Measurements from ENCODE around the gene FBXO8. TPM values are rescaled to one million over a fixed set of nuclear protein-coding genes. Genes with fewer than 3 reads are reported as not detected.

The FBXO8 gene
- total RNA-seq, 1 experiment from 2014 or later: 11.7 TPM

- ChIA-PET POLR2A (ENCODE audit: low non-redundant PET) (no interaction called here), CTCF (no interaction called here)
- Histone ChIP-seq H3K27me3 (replicated peaks; ENCODE audit: insufficient read depth, low read depth, low read length, poor library complexity) (no peaks in the 10 kb centered on the region), H3K4me3 (ENCODE audit: low read depth, low read length, poor library complexity, severe bottlenecking) (no peak overlapping the region), H3K9me3 (ENCODE audit: low read depth, low read length, poor library complexity, severe bottlenecking) (no peaks in the 10 kb centered on the region), H3K36me3 (ENCODE audit: insufficient read depth, low read length, poor library complexity, severe bottlenecking) (no peaks in the 10 kb centered on the region), H3K27ac (ENCODE audit: low read depth, low read length, poor library complexity, severe bottlenecking) (no peak overlapping the region), H3K4me1 (ENCODE audit: insufficient read depth, low read length, poor library complexity, severe bottlenecking) (peaks cover 29% of the 10 kb centered on the region)
- intact Hi-C loops (cut with micrococcal nuclease; ENCODE audit: unreplicated experiment): loop anchor here (10.0 kb wide), 1 partner anchor 978 kb away; the partner anchor contains the start of gene HMGB2
- no peak for DNase-seq (ENCODE audit: low spot score)
- no TSS peak for BruUV-seq (replicated peaks)
- TF ChIP-seq EZH2 (IDR thresholded peaks at IDR 0.05; ENCODE audit: borderline replicate concordance, low read depth, low read length, poor library complexity, severe bottlenecking) (no peak), CTCF (conservative IDR thresholded peaks at IDR 0.05; ENCODE audit: low read depth, low read length) (no peak)
Measured at GRCh38 chr4:174312993-174313392, 29.5 kb upstream of the FBXO8 start.

GRCh38 chr4:174307694-174308093 is 24.2 kb upstream of the FBXO8 start:
- POLR2A ChIA-PET (ENCODE audit: low non-redundant PET): no interaction called here
- CTCF ChIA-PET: no interaction called here
- BruUV-seq (replicated peaks): no TSS peak

GRCh38 chr4:174305961-174306360 is 22.5 kb upstream of the FBXO8 start:
- POLR2A ChIA-PET (ENCODE audit: low non-redundant PET): no interaction called here
- no peak for TF ChIP-seq EZH2 (IDR thresholded peaks at IDR 0.05; ENCODE audit: borderline replicate concordance, low read depth, low read length, poor library complexity, severe bottlenecking)
- no peak for TF ChIP-seq CTCF (conservative IDR thresholded peaks at IDR 0.05; ENCODE audit: low read depth, low read length)
- Histone ChIP-seq H3K4me1 (ENCODE audit: insufficient read depth, low read length, poor library complexity, severe bottlenecking) (no peaks in the 10 kb centered on the region), H3K36me3 (ENCODE audit: insufficient read depth, low read length, poor library complexity, severe bottlenecking) (peaks cover 28% of the 10 kb centered on the region), H3K4me3 (ENCODE audit: low read depth, low read length, poor library complexity, severe bottlenecking) (no peak overlapping the region), H3K9me3 (ENCODE audit: low read depth, low read length, poor library complexity, severe bottlenecking) (no peaks in the 10 kb centered on the region), H3K27me3 (replicated peaks; ENCODE audit: insufficient read depth, low read depth, low read length, poor library complexity) (no peaks in the 10 kb centered on the region), H3K27ac (ENCODE audit: low read depth, low read length, poor library complexity, severe bottlenecking) (no peak overlapping the region)
- no TSS peak for BruUV-seq (replicated peaks)
- CTCF ChIA-PET: no interaction called here
- intact Hi-C loops (cut with micrococcal nuclease; ENCODE audit: unreplicated experiment): no loop called here
- no peak for DNase-seq (ENCODE audit: low spot score)

More at GRCh38 chr4:174307694-174308093, 24.2 kb upstream of the FBXO8 start:
- no peak for DNase-seq (ENCODE audit: low spot score)
- Histone ChIP-seq H3K9me3 (ENCODE audit: low read depth, low read length, poor library complexity, severe bottlenecking) (no peaks in the 10 kb centered on the region), H3K27me3 (replicated peaks; ENCODE audit: insufficient read depth, low read depth, low read length, poor library complexity) (no peaks in the 10 kb centered on the region), H3K36me3 (ENCODE audit: insufficient read depth, low read length, poor library complexity, severe bottlenecking) (peaks cover 19% of the 10 kb centered on the region), H3K4me1 (ENCODE audit: insufficient read depth, low read length, poor library complexity, severe bottlenecking) (no peaks in the 10 kb centered on the region), H3K27ac (ENCODE audit: low read depth, low read length, poor library complexity, severe bottlenecking) (no peak overlapping the region), H3K4me3 (ENCODE audit: low read depth, low read length, poor library complexity, severe bottlenecking) (no peak overlapping the region)
- intact Hi-C loops (cut with micrococcal nuclease; ENCODE audit: unreplicated experiment): no loop called here
- TF ChIP-seq CTCF (conservative IDR thresholded peaks at IDR 0.05; ENCODE audit: low read depth, low read length): no peak
- TF ChIP-seq EZH2 (IDR thresholded peaks at IDR 0.05; ENCODE audit: borderline replicate concordance, low read depth, low read length, poor library complexity, severe bottlenecking): no peak
